A673 (cell line): ENCODE results near the gene CFAP141. TPM values are rescaled to one million over a fixed set of nuclear protein-coding genes. Genes with fewer than 3 reads are reported as not detected.
"Not testable (repeated sequence)": the region's sequence is repeated elsewhere in the genome, so short reads cannot be mapped to it uniquely, and the experiment has no call there.

ENCODE experiments used
- BruUV-seq: library from RNA; stranded (reverse); fragments of 400-500 nt; replicated peaks from 2 replicates; lab custom pipeline; 2021; lab: Mats Ljungman, UMichigan
- CTCF ChIA-PET: fragments of 300-600 bp; sonication (Branson Sonifier 250); formaldehyde crosslinking; loops from one replicate; lab custom pipeline; 2022; ENCODE audit warnings: antibody characterized with exemption; lab: Charles Lee
- POLR2A ChIA-PET: fragments of 300-600 bp; sonication (Branson Sonifier 250); formaldehyde crosslinking; loops from one replicate; lab custom pipeline; 2022; ENCODE audit warnings: antibody characterized with exemption; ENCODE audit not compliant: low non-redundant PET; lab: Charles Lee
- DNase-seq: peaks from one replicate; pipeline ENCODE4 v3.0.0-alpha.2; 2015; ENCODE audit warnings: low spot score
- H3K27ac ChIP-seq: fragments of 200-600 bp; sonication (generic); 2 replicates; pipeline ENCODE4 v1.5.1; 2016; ENCODE audit warnings: mixed run types, low read depth, mild to moderate bottlenecking, mixed read lengths, antibody characterized with exemption, low read length; ENCODE audit not compliant: poor library complexity, severe bottlenecking
- H3K27me3 ChIP-seq: fragments of 200-600 bp; sonication (generic); replicated peaks from 2 replicates; pipeline ENCODE4 v1.6.1; 2017; ENCODE audit warnings: mixed run types, low read depth, mild to moderate bottlenecking, mixed read lengths, antibody characterized with exemption, low read length; ENCODE audit not compliant: insufficient read depth, poor library complexity
- H3K36me3 ChIP-seq: fragments of 200-600 bp; sonication (generic); 2 replicates; pipeline ENCODE4 v1.6.1; 2016; ENCODE audit warnings: mixed run types, mild to moderate bottlenecking, mixed read lengths, antibody characterized with exemption, low read length; ENCODE audit not compliant: insufficient read depth, poor library complexity, severe bottlenecking
- H3K4me1 ChIP-seq: fragments of 200-600 bp; sonication (generic); 2 replicates; pipeline ENCODE4 v1.6.1; 2017; ENCODE audit warnings: mixed run types, mild to moderate bottlenecking, mixed read lengths, antibody characterized with exemption, low read length; ENCODE audit not compliant: insufficient read depth, poor library complexity, severe bottlenecking
- H3K4me3 ChIP-seq: fragments of 200-600 bp; sonication (generic); 2 replicates; pipeline ENCODE4 v1.5.1; 2016; ENCODE audit warnings: low read depth, mixed run types, mild to moderate bottlenecking, mixed read lengths, low read length; ENCODE audit not compliant: poor library complexity, severe bottlenecking
- H3K9me3 ChIP-seq: fragments of 200-600 bp; sonication (generic); 2 replicates; pipeline ENCODE4 v1.6.1; 2016; ENCODE audit warnings: mixed run types, low read depth, mild to moderate bottlenecking, mixed read lengths, antibody characterized with exemption, low read length; ENCODE audit not compliant: poor library complexity, severe bottlenecking
- EZH2 ChIP-seq: fragments of 200-600 bp; sonication (generic); IDR thresholded peaks from 2 replicates; pipeline ENCODE4 v1.6.1; 2017; ENCODE audit warnings: borderline replicate concordance, low read depth, mild to moderate bottlenecking, mixed read lengths, antibody characterized with exemption, low read length; ENCODE audit not compliant: poor library complexity, severe bottlenecking
- intact Hi-C: fragments of 100-400 bp; cut with micrococcal nuclease; formaldehyde crosslinking; loops from one replicate; pipeline ENCODE4 v1.10.0; 2022; ENCODE audit not compliant: unreplicated experiment
- total RNA-seq: library from RNA; stranded (reverse); gene quantifications from 2 replicates; pipeline ENCODE4 v1.2.3, GENCODE V29; 2021
- TF ChIP-seq, protein P1 (sequence below): fragments of 300-800, 200-600 bp; sonication (generic); conservative IDR thresholded peaks from 2 replicates; pipeline ENCODE4 v1.5.1; 2017; ENCODE audit warnings: low read depth, mild to moderate bottlenecking, antibody characterized with exemption, low read length, moderate library complexity, mixed read lengths

The CFAP141 gene
- total RNA-seq, 1 experiment from 2014 or later: not detected

DNA sequence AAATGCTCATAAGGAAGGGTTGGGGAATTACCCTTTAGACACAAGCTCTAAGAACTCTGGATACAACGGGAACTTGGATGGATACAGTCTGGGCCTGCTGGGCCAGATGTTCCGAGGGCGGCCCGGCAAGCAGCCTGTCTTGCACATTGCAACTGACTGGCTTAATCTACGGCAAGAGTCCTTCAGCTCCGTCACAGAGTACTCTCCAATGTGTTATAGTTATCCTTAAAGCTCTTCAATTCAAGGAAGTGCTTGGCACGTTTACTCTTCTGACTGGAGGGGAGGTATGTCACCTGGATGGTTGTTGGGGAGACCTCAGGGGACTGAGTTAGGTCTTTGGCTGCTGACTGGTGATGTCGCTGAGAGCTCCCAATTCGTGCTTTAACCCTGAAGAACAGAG lies 1.1 kb upstream of the CFAP141 start:
- BruUV-seq: no TSS peak
- POLR2A ChIA-PET: interaction anchor here (0.6 kb wide), 1 partner anchor 211 kb away, joined by 3 read pairs; no protein-coding TSS in a partner anchor

DNA sequence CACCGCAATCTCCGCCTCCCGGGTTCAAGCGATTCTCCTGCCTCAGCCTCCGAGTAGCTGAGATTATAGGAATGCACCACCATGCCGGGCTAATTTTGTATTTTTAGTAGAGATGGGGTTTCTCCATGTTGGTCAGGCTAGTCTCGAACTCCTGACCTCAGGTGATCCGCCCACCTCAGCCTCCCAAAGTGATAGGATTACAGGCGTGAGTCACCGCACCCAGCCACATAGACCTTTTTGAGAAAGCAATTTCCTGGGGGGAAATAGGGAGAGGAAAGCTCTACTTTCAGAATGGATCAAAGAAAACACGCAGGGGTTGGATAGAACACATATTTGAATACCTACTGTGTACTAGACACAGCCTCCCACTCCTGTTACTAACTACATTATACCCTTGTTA lies 355 bp downstream of the CFAP141 start:
- H3K9me3 ChIP-seq, H3K4me3 ChIP-seq, intact Hi-C loops, BruUV-seq, CTCF ChIA-PET, H3K27me3 ChIP-seq, POLR2A ChIA-PET, DNase-seq, H3K27ac ChIP-seq, H3K4me1 ChIP-seq: not testable (repeated sequence)
- peaks cover 44% of the 10 kb centered on the region for H3K36me3 ChIP-seq

More for the DNA sequence above, 1.1 kb upstream of the CFAP141 start:
- no peak for DNase-seq
- CTCF ChIA-PET: no interaction called here
- TF ChIP-seq, protein P1, sequence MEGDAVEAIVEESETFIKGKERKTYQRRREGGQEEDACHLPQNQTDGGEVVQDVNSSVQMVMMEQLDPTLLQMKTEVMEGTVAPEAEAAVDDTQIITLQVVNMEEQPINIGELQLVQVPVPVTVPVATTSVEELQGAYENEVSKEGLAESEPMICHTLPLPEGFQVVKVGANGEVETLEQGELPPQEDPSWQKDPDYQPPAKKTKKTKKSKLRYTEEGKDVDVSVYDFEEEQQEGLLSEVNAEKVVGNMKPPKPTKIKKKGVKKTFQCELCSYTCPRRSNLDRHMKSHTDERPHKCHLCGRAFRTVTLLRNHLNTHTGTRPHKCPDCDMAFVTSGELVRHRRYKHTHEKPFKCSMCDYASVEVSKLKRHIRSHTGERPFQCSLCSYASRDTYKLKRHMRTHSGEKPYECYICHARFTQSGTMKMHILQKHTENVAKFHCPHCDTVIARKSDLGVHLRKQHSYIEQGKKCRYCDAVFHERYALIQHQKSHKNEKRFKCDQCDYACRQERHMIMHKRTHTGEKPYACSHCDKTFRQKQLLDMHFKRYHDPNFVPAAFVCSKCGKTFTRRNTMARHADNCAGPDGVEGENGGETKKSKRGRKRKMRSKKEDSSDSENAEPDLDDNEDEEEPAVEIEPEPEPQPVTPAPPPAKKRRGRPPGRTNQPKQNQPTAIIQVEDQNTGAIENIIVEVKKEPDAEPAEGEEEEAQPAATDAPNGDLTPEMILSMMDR: no peak
- no peak for TF ChIP-seq EZH2
- Histone ChIP-seq H3K9me3 (no peaks in the 10 kb centered on the region), H3K4me1 (no peaks in the 10 kb centered on the region), H3K27ac (no peak overlapping the region), H3K36me3 (peaks cover 56% of the 10 kb centered on the region), H3K4me3 (no peak overlapping the region), H3K27me3 (no peaks in the 10 kb centered on the region)
- intact Hi-C loops: no loop called here

DNA sequence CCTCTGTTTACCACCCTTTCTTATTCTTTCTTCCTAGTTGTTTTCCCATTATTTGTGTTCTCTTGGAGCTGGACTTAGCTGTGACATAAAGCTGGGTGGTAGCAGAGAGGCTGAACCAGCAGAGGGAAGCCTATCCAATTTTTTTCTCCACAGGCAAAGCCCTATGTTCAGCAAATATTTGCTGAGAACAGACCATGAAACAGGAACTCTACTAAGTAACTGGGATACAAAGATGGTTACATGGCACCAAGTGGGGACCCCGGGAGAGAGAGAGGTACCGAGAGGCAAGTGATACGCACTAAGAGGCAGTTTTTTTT lies 6.6 kb downstream of the CFAP141 start:
- ChIA-PET POLR2A (no interaction called here), CTCF (interaction anchor here (0.5 to 2.1 kb wide), 7 partner anchors 12 to 172 kb away, joined by 3 to 13 read pairs (median 6); no protein-coding TSS in a partner anchor)
- intact Hi-C loops: loop anchor here (1.0 to 2.0 kb wide), 2 partner anchors 73 to 135 kb away; partner anchors contain the start of gene HAX1
- Histone ChIP-seq H3K27me3 (no peaks in the 10 kb centered on the region), H3K4me3 (no peak overlapping the region), H3K36me3 (no peaks in the 10 kb centered on the region), H3K27ac (no peak overlapping the region), H3K4me1 (no peaks in the 10 kb centered on the region), H3K9me3 (no peaks in the 10 kb centered on the region)
- no peak for DNase-seq
- TF ChIP-seq, protein P1: no peak
- no TSS peak for BruUV-seq
